K562 (cell line): ENCODE results near the gene PIK3R2. TPM values are rescaled to one million over a fixed set of nuclear protein-coding genes. Genes with fewer than 3 reads are reported as not detected.
A peak's percentile ranks its signal among the peaks of the same experiment; 100 is the strongest.

Experiments
- CEBPG ChIP-seq, 3 experiments: fragments of 200-800 bp in 1 of 3; sonication (Bioruptor generic) in 1 of 3; sonication (generic) in 1 of 3; formaldehyde crosslinking in 1 of 3; IDR thresholded peaks in 2 of 3; conservative IDR thresholded peaks in 1 of 3; 2 replicates each; pipeline versions ENCODE4 v1.6.1 to v1.8.0; 2016 to 2022; ENCODE audit warnings: missing compliant biosample characterization in 2 of 3, missing genetic modification characterization in 2 of 3, mild to moderate bottlenecking in 1 of 3, missing genetic modification reagents in 1 of 3
- LEF1 ChIP-seq: fragments of 450-650 bp; IDR thresholded peaks from 2 replicates; pipeline ENCODE4 v1.6.1; 2016; ENCODE audit warnings: mild to moderate bottlenecking
- MYBL2 ChIP-seq, 2 experiments: fragments of 450-650 bp in 1 of 2; sonication (generic) in 1 of 2; formaldehyde crosslinking in 1 of 2; IDR thresholded peaks; 2 replicates each; pipeline versions ENCODE4 v1.6.1 to v1.8.1; 2017 to 2022; ENCODE audit warnings: borderline replicate concordance in 1 of 2, inconsistent platforms in 1 of 2, low read depth in 1 of 2, mild to moderate bottlenecking in 1 of 2, missing genetic modification reagents in 1 of 2, moderate library complexity in 1 of 2
- POLR2AphosphoS5 ChIP-seq: IDR thresholded peaks from 2 replicates; pipeline ENCODE4 v1.6.1; 2011; ENCODE audit warnings: mild to moderate bottlenecking, low read depth, low read length, moderate library complexity; ENCODE audit not compliant: control insufficient read depth, insufficient read depth
- PTRF ChIP-seq: fragments of 450-650 bp; IDR thresholded peaks from 2 replicates; pipeline ENCODE4 v1.6.1; 2016; ENCODE audit warnings: mild to moderate bottlenecking, missing genetic modification characterization, missing compliant biosample characterization
- SMAD1 ChIP-seq: fragments of 150-350 bp; IDR thresholded peaks from 2 replicates; pipeline ENCODE4 v1.6.1; 2014; ENCODE audit warnings: low read length, low read depth; ENCODE audit not compliant: partially characterized antibody
- SRSF3 ChIP-seq: fragments of 200-400 bp; formaldehyde crosslinking; IDR thresholded peaks from 2 replicates; pipeline ENCODE4 v1.6.1; 2016; ENCODE audit warnings: mild to moderate bottlenecking, low read length, moderate library complexity; ENCODE audit not compliant: insufficient read depth
- TAF1 ChIP-seq: IDR thresholded peaks from 2 replicates; pipeline ENCODE4 v1.6.1; 2011; ENCODE audit warnings: mild to moderate bottlenecking, low read length, moderate library complexity; ENCODE audit not compliant: insufficient read depth, control insufficient read depth, severe bottlenecking; ENCODE audit errors: extremely low read depth
- TRIM28 ChIP-seq: fragments of 450-650 bp; IDR thresholded peaks from 2 replicates; pipeline ENCODE4 v1.6.1; 2017
- ZNF140 ChIP-seq: fragments of 250-450 bp; sonication (Bioruptor Pico); IDR thresholded peaks from 2 replicates; pipeline ENCODE4 v1.8.0; 2021; ENCODE audit warnings: moderate library complexity, mild to moderate bottlenecking, inconsistent platforms
- ZNF175 ChIP-seq: fragments of 200-800 bp; sonication (Bioruptor generic); IDR thresholded peaks from 2 replicates; pipeline ENCODE4 v1.6.1; 2016; ENCODE audit warnings: low read depth, mild to moderate bottlenecking, missing genetic modification characterization, missing compliant biosample characterization
- ZNF232 ChIP-seq: sonication (generic); formaldehyde crosslinking; IDR thresholded peaks from 2 replicates; pipeline ENCODE4 v1.8.0; 2022; ENCODE audit warnings: mild to moderate bottlenecking, missing genetic modification reagents
- polyA plus RNA-seq, 8 experiments: library from polyadenylated mRNA; depleted of rRNA in 4 of 8; stranded (reverse) in 5 of 8; unstranded in 3 of 8; fragments of >200 nt; fragmentation: Nextera tagmentation in 2 of 8; fragmentation: Illumina TruSeq in 1 of 8; extraction: Ambion mirVana in 2 of 8; extraction: Trizol in 1 of 8; gene quantifications; 2 replicates each; pipeline versions ENCODE4 v1.2.1 to v1.2.3, GENCODE V29; 2011 to 2014; ENCODE audit warnings: inconsistent platforms in 1 of 8, missing spikeins in 1 of 8
- total RNA-seq, 7 experiments: library from RNA; depleted of rRNA in 6 of 7; stranded (reverse); fragments of >200 nt in 6 of 7; fragmentation: Illumina TruSeq in 2 of 7; extraction: Trizol in 2 of 7; gene quantifications; 2 replicates each; pipeline versions ENCODE4 v1.2.1 to v1.2.3, GENCODE V29; 2011 to 2021; ENCODE audit warnings: low replicate concordance in 1 of 7
- TF ChIP-seq, protein P1 (sequence below): sonication (generic); formaldehyde crosslinking; IDR thresholded peaks from 2 replicates; pipeline ENCODE4 v1.8.0; 2022; ENCODE audit warnings: mild to moderate bottlenecking, missing genetic modification reagents
- TF ChIP-seq, protein P2 (sequence below): IDR thresholded peaks from 2 replicates; pipeline ENCODE4 v1.6.1; 2011; ENCODE audit warnings: borderline replicate concordance, low read depth, mild to moderate bottlenecking, moderate library complexity, low read length; ENCODE audit not compliant: insufficient read depth, poor library complexity, severe bottlenecking
- TF ChIP-seq, protein P3 (sequence below): fragments of 150-350 bp; conservative IDR thresholded peaks from 2 replicates; pipeline ENCODE4 v1.6.1; 2014; ENCODE audit warnings: low read length
- TF ChIP-seq, protein P4 (sequence below): sonication (generic); formaldehyde crosslinking; IDR thresholded peaks from 2 replicates; pipeline ENCODE4 v1.9.0; 2022; ENCODE audit warnings: mild to moderate bottlenecking, missing genetic modification reagents

PIK3R2 gene
- total and polyA plus RNA-seq, 9 of the 15 experiments (the other 6 are each of a cell fraction or from before 2014, with no cell fraction given): 0.39 to 37.9 (median 5.3) TPM

DNA sequence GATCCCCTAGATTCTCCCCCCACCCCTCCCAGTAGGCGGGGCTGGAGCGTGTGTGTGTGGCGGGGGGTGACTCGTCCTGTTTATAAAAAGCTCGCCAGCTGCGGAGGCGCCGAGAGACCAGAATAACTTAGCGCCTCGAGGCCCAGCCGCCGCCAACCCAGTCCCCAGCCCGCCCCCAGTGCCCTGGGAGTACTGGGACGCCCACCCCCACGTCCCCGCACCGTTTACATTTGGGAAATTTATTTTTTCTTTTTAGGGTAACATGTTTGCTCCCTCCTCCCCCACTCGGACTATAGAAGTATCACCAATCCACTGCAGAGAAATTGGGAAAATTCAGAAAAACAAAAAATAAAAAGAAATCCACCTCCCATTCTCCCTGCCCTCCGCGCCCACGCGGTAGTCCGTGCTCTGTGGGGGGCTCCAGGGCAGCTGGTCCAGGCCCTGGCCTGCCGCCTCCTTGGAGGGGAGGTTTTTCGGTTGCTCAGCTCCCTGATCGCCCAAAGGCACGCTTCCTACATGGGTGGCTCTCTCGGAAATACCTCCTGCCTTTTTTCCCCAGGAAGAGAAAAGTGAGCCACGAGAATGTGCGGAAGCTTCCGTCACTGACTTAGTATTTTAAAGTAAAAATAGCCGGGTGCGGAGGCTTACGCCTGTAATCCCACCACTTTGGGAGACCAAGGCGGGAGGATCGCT lies 52.4 kb downstream of the PIK3R2 start (continued):
- TF ChIP-seq, protein P1, sequence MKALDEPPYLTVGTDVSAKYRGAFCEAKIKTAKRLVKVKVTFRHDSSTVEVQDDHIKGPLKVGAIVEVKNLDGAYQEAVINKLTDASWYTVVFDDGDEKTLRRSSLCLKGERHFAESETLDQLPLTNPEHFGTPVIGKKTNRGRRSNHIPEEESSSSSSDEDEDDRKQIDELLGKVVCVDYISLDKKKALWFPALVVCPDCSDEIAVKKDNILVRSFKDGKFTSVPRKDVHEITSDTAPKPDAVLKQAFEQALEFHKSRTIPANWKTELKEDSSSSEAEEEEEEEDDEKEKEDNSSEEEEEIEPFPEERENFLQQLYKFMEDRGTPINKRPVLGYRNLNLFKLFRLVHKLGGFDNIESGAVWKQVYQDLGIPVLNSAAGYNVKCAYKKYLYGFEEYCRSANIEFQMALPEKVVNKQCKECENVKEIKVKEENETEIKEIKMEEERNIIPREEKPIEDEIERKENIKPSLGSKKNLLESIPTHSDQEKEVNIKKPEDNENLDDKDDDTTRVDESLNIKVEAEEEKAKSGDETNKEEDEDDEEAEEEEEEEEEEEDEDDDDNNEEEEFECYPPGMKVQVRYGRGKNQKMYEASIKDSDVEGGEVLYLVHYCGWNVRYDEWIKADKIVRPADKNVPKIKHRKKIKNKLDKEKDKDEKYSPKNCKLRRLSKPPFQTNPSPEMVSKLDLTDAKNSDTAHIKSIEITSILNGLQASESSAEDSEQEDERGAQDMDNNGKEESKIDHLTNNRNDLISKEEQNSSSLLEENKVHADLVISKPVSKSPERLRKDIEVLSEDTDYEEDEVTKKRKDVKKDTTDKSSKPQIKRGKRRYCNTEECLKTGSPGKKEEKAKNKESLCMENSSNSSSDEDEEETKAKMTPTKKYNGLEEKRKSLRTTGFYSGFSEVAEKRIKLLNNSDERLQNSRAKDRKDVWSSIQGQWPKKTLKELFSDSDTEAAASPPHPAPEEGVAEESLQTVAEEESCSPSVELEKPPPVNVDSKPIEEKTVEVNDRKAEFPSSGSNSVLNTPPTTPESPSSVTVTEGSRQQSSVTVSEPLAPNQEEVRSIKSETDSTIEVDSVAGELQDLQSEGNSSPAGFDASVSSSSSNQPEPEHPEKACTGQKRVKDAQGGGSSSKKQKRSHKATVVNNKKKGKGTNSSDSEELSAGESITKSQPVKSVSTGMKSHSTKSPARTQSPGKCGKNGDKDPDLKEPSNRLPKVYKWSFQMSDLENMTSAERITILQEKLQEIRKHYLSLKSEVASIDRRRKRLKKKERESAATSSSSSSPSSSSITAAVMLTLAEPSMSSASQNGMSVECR (CRISPR knock-in tag): 0 out of 2 replicates have a peak, but pooled peaks have one; percentile 47
- TF ChIP-seq LEF1: no peak
- TF ChIP-seq, protein P2, sequence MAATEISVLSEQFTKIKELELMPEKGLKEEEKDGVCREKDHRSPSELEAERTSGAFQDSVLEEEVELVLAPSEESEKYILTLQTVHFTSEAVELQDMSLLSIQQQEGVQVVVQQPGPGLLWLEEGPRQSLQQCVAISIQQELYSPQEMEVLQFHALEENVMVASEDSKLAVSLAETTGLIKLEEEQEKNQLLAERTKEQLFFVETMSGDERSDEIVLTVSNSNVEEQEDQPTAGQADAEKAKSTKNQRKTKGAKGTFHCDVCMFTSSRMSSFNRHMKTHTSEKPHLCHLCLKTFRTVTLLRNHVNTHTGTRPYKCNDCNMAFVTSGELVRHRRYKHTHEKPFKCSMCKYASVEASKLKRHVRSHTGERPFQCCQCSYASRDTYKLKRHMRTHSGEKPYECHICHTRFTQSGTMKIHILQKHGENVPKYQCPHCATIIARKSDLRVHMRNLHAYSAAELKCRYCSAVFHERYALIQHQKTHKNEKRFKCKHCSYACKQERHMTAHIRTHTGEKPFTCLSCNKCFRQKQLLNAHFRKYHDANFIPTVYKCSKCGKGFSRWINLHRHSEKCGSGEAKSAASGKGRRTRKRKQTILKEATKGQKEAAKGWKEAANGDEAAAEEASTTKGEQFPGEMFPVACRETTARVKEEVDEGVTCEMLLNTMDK: no peak
- TF ChIP-seq PTRF: no peak
- TF ChIP-seq, protein P3, sequence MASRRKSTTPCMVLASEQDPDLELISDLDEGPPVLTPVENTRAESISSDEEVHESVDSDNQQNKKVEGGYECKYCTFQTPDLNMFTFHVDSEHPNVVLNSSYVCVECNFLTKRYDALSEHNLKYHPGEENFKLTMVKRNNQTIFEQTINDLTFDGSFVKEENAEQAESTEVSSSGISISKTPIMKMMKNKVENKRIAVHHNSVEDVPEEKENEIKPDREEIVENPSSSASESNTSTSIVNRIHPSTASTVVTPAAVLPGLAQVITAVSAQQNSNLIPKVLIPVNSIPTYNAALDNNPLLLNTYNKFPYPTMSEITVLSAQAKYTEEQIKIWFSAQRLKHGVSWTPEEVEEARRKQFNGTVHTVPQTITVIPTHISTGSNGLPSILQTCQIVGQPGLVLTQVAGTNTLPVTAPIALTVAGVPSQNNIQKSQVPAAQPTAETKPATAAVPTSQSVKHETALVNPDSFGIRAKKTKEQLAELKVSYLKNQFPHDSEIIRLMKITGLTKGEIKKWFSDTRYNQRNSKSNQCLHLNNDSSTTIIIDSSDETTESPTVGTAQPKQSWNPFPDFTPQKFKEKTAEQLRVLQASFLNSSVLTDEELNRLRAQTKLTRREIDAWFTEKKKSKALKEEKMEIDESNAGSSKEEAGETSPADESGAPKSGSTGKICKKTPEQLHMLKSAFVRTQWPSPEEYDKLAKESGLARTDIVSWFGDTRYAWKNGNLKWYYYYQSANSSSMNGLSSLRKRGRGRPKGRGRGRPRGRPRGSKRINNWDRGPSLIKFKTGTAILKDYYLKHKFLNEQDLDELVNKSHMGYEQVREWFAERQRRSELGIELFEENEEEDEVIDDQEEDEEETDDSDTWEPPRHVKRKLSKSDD: no peak
- no peak for TF ChIP-seq ZNF175 (CRISPR knock-in tag)
- TF ChIP-seq TAF1: peak; percentile 45
- TF ChIP-seq MYBL2 (IDR thresholded peaks at IDR 0.05; ENCODE audit: low read depth): no peak
- no peak for TF ChIP-seq MYBL2 (CRISPR knock-in tag; IDR thresholded peaks at IDR 0.05; ENCODE audit: borderline replicate concordance)
- TF ChIP-seq ZNF232 (CRISPR knock-in tag): no peak
- no peak for TF ChIP-seq TRIM28
- TF ChIP-seq, protein P4, sequence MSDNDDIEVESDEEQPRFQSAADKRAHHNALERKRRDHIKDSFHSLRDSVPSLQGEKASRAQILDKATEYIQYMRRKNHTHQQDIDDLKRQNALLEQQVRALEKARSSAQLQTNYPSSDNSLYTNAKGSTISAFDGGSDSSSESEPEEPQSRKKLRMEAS (CRISPR knock-in tag): peak; percentile 47; the same call in 1 of the 2 replicates
- no peak for TF ChIP-seq CEBPG (CRISPR knock-in tag; IDR thresholded peaks at IDR 0.05)
- TF ChIP-seq CEBPG (tag; conservative IDR thresholded peaks at IDR 0.05 in 1 of 2, IDR thresholded peaks at IDR 0.05 in 1 of 2): no peak
- TF ChIP-seq ZNF140 (CRISPR knock-in tag): no peak
- peak; percentile 37; the same call in 1 of the 2 replicates for TF ChIP-seq POLR2AphosphoS5
- no peak for TF ChIP-seq SMAD1
- no peak for TF ChIP-seq SRSF3
